H1 (cell line): ENCODE data around the gene SLPI. TPM values are rescaled to one million over a fixed set of nuclear protein-coding genes. Genes with fewer than 3 reads are reported as not detected.

ENCODE experiments used
- CHD7 ChIP-seq: fragments of 300-600 bp; sonication (generic); IDR thresholded peaks from 2 replicates; pipeline ENCODE4 v1.7.1; 2012; ENCODE audit warnings: low read length, moderate library complexity, mild to moderate bottlenecking, inconsistent platforms; ENCODE audit not compliant: insufficient replicate concordance
- HDAC2 ChIP-seq, 2 experiments: fragments of 300-600 bp in 1 of 2; sonication (generic) in 1 of 2; IDR thresholded peaks; 2 replicates each; pipeline ENCODE4 v1.6.1; 2011 to 2012; ENCODE audit warnings: low read depth in 2 of 2, low read length in 2 of 2, mild to moderate bottlenecking in 2 of 2, moderate library complexity in 2 of 2, borderline replicate concordance in 1 of 2, inconsistent platforms in 1 of 2
- POU5F1 ChIP-seq: IDR thresholded peaks from 2 replicates; pipeline ENCODE4 v1.6.1; 2011; ENCODE audit warnings: low read depth, mild to moderate bottlenecking, low read length, moderate library complexity
- SIN3A ChIP-seq, 2 experiments: IDR thresholded peaks in 1 of 2; conservative IDR thresholded peaks in 1 of 2; 2 replicates each; pipeline ENCODE4 v1.6.1; 2011 to 2012; ENCODE audit warnings: low read length in 2 of 2, improper control_type of control experiment in 1 of 2, low read depth in 1 of 2, mild to moderate bottlenecking in 1 of 2
- SRF ChIP-seq: IDR thresholded peaks from 2 replicates; pipeline ENCODE4 v1.6.1; 2011; ENCODE audit warnings: mild to moderate bottlenecking, low read depth, low read length, moderate library complexity
- USF2 ChIP-seq: IDR thresholded peaks from 2 replicates; pipeline ENCODE4 v1.6.1; 2011; ENCODE audit warnings: low read length, improper control_type of control experiment
- YY1 ChIP-seq: IDR thresholded peaks from 2 replicates; pipeline ENCODE4 v1.6.1; 2011; ENCODE audit warnings: low read depth, mild to moderate bottlenecking, low read length
- polyA plus RNA-seq, 7 experiments: library from polyadenylated mRNA; depleted of rRNA in 3 of 7; stranded (reverse) in 5 of 7; unstranded in 2 of 7; fragments of >200 nt in 5 of 7; fragments of 200-250 nt in 2 of 7; gene quantifications; 1 replicate in 5 of 7; 2 replicates in 1 of 7; 4 replicates in 1 of 7; pipeline versions ENCODE4 v1.2.1 to v1.2.3, GENCODE V29; 2011 to 2013; ENCODE audit warnings: missing spikeins in 2 of 7, mixed read lengths in 2 of 7
- total RNA-seq: library from RNA; stranded (reverse); fragmentation: NEBNext Ultra II Directional; extraction: Animal tissue kit (Norgen Biotek cat#: 25700); gene quantifications from 2 replicates; pipeline ENCODE4 v1.2.1, GENCODE V29; 2021
- TF ChIP-seq, protein P1 (sequence below): IDR thresholded peaks from 2 replicates; pipeline ENCODE4 v1.6.1; 2012; ENCODE audit warnings: low read length, inconsistent platforms

Gene SLPI
- total and polyA plus RNA-seq, 2 of the 8 experiments (the other 6 are each of a cell fraction or from before 2014, with no cell fraction given), result not detected

GRCh38 chr20:45288376-45288775, 34.0 kb upstream of the SLPI start (continued):
- TF ChIP-seq CHD7, result no peak
- no peak for TF ChIP-seq SIN3A (conservative IDR thresholded peaks at IDR 0.05 in 1 of 2, IDR thresholded peaks at IDR 0.05 in 1 of 2; ENCODE audit: low read depth in 1 of 2, low read length in 2 of 2)
- TF ChIP-seq POU5F1, result no peak
- TF ChIP-seq, protein P1, sequence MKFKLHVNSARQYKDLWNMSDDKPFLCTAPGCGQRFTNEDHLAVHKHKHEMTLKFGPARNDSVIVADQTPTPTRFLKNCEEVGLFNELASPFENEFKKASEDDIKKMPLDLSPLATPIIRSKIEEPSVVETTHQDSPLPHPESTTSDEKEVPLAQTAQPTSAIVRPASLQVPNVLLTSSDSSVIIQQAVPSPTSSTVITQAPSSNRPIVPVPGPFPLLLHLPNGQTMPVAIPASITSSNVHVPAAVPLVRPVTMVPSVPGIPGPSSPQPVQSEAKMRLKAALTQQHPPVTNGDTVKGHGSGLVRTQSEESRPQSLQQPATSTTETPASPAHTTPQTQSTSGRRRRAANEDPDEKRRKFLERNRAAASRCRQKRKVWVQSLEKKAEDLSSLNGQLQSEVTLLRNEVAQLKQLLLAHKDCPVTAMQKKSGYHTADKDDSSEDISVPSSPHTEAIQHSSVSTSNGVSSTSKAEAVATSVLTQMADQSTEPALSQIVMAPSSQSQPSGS, result no peak
- TF ChIP-seq YY1, result no peak
- TF ChIP-seq USF2, result no peak
- TF ChIP-seq SRF, result no peak
- TF ChIP-seq HDAC2 (IDR thresholded peaks at IDR 0.05; ENCODE audit: borderline replicate concordance in 1 of 2, low read depth in 2 of 2, low read length in 2 of 2), result no peak
